Measurements from ENCODE around the gene CTNNA2. TPM values are rescaled to one million over a fixed set of nuclear protein-coding genes. Genes with fewer than 3 reads are reported as not detected.

Gene CTNNA2
- total RNA-seq, 1 donor from 2014 or later = not detected

GRCh38 chr2:79872656-79873055 lies 359.8 kb downstream of the CTNNA2 start:
- Histone ChIP-seq H3K27me3 (no peaks in the 10 kb centered on the region), H3K36me3 (no peaks in the 10 kb centered on the region), H3K4me3 (no peak overlapping the region), H3K27ac (no peak overlapping the region), H3K9me3 (no peaks in the 10 kb centered on the region), H3K4me1 (no peaks in the 10 kb centered on the region)
- intact Hi-C loops (cut with DNase I) = no loop called here
- no peak for TF ChIP-seq CTCF (IDR thresholded peaks at IDR 0.05)
- no peak for ATAC-seq
- DNase-seq = no peak

GRCh38 chr2:79874015-79874414 lies 361.2 kb downstream of the CTNNA2 start:
- DNase-seq (no peak), ATAC-seq (no peak)
- Histone ChIP-seq H3K27ac (no peak overlapping the region), H3K36me3 (no peaks in the 10 kb centered on the region), H3K4me1 (no peaks in the 10 kb centered on the region), H3K27me3 (no peaks in the 10 kb centered on the region), H3K4me3 (no peak overlapping the region), H3K9me3 (no peaks in the 10 kb centered on the region)
- intact Hi-C loops (cut with DNase I) = no loop called here
- no peak for TF ChIP-seq CTCF (IDR thresholded peaks at IDR 0.05)

- Histone ChIP-seq H3K36me3 (no peaks in the 10 kb centered on the region), H3K9me3 (no peaks in the 10 kb centered on the region), H3K4me3 (no peak overlapping the region), H3K27ac (no peak overlapping the region), H3K4me1 (no peaks in the 10 kb centered on the region), H3K27me3 (no peaks in the 10 kb centered on the region)
- DNase-seq (no peak), ATAC-seq (no peak)
- intact Hi-C loops (cut with DNase I) = no loop called here
- peak; percentile 18 for TF ChIP-seq CTCF (IDR thresholded peaks at IDR 0.05)
Measured at GRCh38 chr2:79876430-79876829, 363.6 kb downstream of the CTNNA2 start.

GRCh38 chr2:79882548-79882947 lies 369.7 kb downstream of the CTNNA2 start:
- intact Hi-C loops (cut with DNase I) = no loop called here
- TF ChIP-seq CTCF (IDR thresholded peaks at IDR 0.05) = no peak
- no peak overlapping the region for H3K4me3 ChIP-seq
- no peaks in the 10 kb centered on the region for H3K4me1 ChIP-seq
- no peaks in the 10 kb centered on the region for H3K36me3 ChIP-seq
- DNase-seq (no peak), ATAC-seq (no peak)
- no peaks in the 10 kb centered on the region for H3K27me3 ChIP-seq
- H3K9me3 ChIP-seq = no peaks in the 10 kb centered on the region
- no peak overlapping the region for H3K27ac ChIP-seq

- no peaks in the 10 kb centered on the region for H3K4me1 ChIP-seq
- DNase-seq (no peak), ATAC-seq (peak; percentile 56)
- H3K27me3 ChIP-seq = no peaks in the 10 kb centered on the region
- peak; percentile 69 for TF ChIP-seq CTCF (IDR thresholded peaks at IDR 0.05)
- intact Hi-C loops (cut with DNase I) = no loop called here
- H3K9me3 ChIP-seq = no peaks in the 10 kb centered on the region
- H3K36me3 ChIP-seq = no peaks in the 10 kb centered on the region
- H3K4me3 ChIP-seq = no peak overlapping the region
- H3K27ac ChIP-seq = no peak overlapping the region
Measured at GRCh38 chr2:79887747-79888374, 375.0 kb downstream of the CTNNA2 start.

GRCh38 chr2:79892123-79892522 lies 379.3 kb downstream of the CTNNA2 start:
- H3K4me1 ChIP-seq = no peaks in the 10 kb centered on the region
- H3K9me3 ChIP-seq = no peaks in the 10 kb centered on the region
- H3K36me3 ChIP-seq = no peaks in the 10 kb centered on the region
- no peaks in the 10 kb centered on the region for H3K27me3 ChIP-seq
- DNase-seq (no peak), ATAC-seq (no peak)
- intact Hi-C loops (cut with DNase I) = no loop called here
- H3K4me3 ChIP-seq = no peak overlapping the region
- no peak for TF ChIP-seq CTCF (IDR thresholded peaks at IDR 0.05)
- no peak overlapping the region for H3K27ac ChIP-seq

Measured in upper lobe of right lung (tissue), 1 donor.